ENCODE data around the gene MSANTD1. TPM values are rescaled to one million over a fixed set of nuclear protein-coding genes. Genes with fewer than 3 reads are reported as not detected.

The MSANTD1 gene
- total RNA-seq, 4 donors from 2014 or later, result 0.68 to 1.3 (median 0.80) TPM; not detected in 1

DNA sequence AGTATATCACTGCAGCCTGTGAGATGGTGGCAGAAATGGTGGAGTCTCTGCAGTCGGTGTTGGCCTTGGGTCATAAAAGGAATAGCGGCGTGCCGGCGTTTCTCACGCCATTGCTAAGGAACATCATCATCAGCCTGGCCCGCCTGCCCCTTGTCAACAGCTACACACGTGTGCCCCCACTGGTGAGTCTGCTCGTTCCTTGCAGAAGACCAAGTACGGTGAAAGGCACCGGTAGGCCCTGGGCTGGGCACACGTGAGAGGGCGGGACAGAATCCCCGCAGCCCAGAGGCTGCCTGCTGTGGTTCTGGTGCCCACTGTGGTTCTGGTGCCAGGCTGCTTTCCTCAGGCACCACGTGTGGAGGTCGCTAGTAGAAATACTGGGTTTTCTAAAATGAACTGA, 31.2 kb upstream of the MSANTD1 start:
- Histone ChIP-seq H3K4me1 (no peaks in the 10 kb centered on the region), H3K4me3 (no peak overlapping the region), H3K27me3 (no peaks in the 10 kb centered on the region), H3K36me3 (peaks cover 0 to 79% (median 29%) of the 10 kb centered on the region in 4 donors), H3K9me3 (no peaks in the 10 kb centered on the region), H3K27ac (no peak overlapping the region)
- in situ Hi-C loops (cut with MboI; ENCODE audit: low pct_ligation_motif_present in 1 of 4, low pct_unique_long_range_greater_than_20kb in 1 of 4, low sequenced_read_pairs in 3 of 4) (loop anchor here in 1 of 4 donors (25.0 kb wide), 1 partner anchor 220 kb away; the partner anchor contains the start of gene HGFAC), intact Hi-C loops (cut with DNase I; ENCODE audit: low total_unique reads) (no loop called here)
- DNase-seq, result no peak
- TF ChIP-seq POLR2AphosphoS5 (IDR thresholded peaks at IDR 0.05) (no peak), EP300 (IDR thresholded peaks at IDR 0.05; ENCODE audit: low read depth) (no peak), POLR2A (IDR thresholded peaks at IDR 0.05) (no peak)
- TF ChIP-seq, protein P1, sequence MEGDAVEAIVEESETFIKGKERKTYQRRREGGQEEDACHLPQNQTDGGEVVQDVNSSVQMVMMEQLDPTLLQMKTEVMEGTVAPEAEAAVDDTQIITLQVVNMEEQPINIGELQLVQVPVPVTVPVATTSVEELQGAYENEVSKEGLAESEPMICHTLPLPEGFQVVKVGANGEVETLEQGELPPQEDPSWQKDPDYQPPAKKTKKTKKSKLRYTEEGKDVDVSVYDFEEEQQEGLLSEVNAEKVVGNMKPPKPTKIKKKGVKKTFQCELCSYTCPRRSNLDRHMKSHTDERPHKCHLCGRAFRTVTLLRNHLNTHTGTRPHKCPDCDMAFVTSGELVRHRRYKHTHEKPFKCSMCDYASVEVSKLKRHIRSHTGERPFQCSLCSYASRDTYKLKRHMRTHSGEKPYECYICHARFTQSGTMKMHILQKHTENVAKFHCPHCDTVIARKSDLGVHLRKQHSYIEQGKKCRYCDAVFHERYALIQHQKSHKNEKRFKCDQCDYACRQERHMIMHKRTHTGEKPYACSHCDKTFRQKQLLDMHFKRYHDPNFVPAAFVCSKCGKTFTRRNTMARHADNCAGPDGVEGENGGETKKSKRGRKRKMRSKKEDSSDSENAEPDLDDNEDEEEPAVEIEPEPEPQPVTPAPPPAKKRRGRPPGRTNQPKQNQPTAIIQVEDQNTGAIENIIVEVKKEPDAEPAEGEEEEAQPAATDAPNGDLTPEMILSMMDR (IDR thresholded peaks at IDR 0.05), result no peak
- WGBS, 2 donors (ENCODE audit: low coverage in 1 of 2), result 96% methylated on average over 16 of the region's 16 CpGs; no CpG with 5 or more reads in 1 of the 2 donors

DNA sequence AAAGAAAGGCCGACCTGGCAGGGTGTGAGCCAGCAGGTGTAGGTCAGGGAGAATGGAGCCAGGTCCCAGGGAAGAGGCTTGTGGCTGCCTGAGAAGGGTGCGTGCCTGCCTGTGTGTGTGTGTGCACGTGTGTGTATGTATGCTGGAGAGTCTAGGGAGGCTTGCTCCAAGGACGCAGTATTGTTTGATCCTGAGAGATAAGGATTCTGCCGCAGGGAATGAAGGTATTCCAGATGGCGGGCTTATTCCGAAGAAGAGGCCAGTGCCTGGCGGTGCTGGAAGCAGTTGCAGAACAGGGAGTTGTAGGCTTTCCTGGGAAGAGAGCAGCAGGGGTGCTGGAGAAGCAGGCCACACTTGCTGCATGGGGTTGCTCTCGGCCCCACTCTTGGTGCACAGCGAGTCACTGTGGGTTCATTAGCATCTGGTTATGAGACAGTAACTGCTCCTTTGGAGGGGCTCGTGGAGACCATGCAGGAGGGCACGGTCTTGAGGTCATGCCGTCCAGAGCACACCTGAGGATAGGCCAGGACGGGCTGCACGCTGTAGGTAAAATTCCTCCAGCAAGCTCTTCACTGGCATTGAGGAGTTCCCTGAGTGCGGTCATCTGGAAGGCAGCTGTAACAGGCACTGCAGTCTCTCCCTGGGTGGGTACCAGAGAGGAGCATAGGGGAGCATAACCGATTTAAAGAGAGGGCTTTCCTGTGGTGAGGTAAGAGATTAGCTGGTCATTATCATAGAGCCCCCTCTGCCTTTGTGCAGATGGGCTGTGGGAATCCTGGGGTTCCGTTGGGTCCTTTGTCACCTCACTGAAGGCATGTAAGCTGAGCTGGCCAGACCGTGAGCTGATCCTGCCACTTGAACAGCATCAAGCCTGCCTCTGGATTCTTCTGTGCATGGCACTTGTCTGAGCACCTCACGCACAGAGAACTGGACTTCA, 29.9 kb upstream of the MSANTD1 start:
- no peak for DNase-seq
- H3K27ac ChIP-seq, result no peak overlapping the region
- intact Hi-C loops (cut with DNase I; ENCODE audit: low total_unique reads), result no loop called here
- H3K4me1 ChIP-seq, result no peaks in the 10 kb centered on the region
- WGBS, 2 donors (ENCODE audit: low coverage in 1 of 2), result 94% methylated on average over 20 of the region's 20 CpGs; no CpG with 5 or more reads in 1 of the 2 donors
- no peaks in the 10 kb centered on the region for H3K9me3 ChIP-seq
- H3K4me3 ChIP-seq, result no peak overlapping the region
- TF ChIP-seq POLR2AphosphoS5 (IDR thresholded peaks at IDR 0.05), result no peak
- no peak for TF ChIP-seq POLR2A (IDR thresholded peaks at IDR 0.05)
- TF ChIP-seq, protein P1 (IDR thresholded peaks at IDR 0.05), result no peak
- no peak for TF ChIP-seq EP300 (IDR thresholded peaks at IDR 0.05; ENCODE audit: low read depth)
- in situ Hi-C loops (cut with MboI; ENCODE audit: low pct_ligation_motif_present in 1 of 4, low pct_unique_long_range_greater_than_20kb in 1 of 4, low sequenced_read_pairs in 3 of 4), result loop anchor here in 1 of 4 donors (25.0 kb wide), 1 partner anchor 218 kb away; the partner anchor contains the start of gene HGFAC
- H3K27me3 ChIP-seq, result no peaks in the 10 kb centered on the region
- H3K36me3 ChIP-seq, result peaks cover 0 to 71% (median 25%) of the 10 kb centered on the region in 4 donors

DNA sequence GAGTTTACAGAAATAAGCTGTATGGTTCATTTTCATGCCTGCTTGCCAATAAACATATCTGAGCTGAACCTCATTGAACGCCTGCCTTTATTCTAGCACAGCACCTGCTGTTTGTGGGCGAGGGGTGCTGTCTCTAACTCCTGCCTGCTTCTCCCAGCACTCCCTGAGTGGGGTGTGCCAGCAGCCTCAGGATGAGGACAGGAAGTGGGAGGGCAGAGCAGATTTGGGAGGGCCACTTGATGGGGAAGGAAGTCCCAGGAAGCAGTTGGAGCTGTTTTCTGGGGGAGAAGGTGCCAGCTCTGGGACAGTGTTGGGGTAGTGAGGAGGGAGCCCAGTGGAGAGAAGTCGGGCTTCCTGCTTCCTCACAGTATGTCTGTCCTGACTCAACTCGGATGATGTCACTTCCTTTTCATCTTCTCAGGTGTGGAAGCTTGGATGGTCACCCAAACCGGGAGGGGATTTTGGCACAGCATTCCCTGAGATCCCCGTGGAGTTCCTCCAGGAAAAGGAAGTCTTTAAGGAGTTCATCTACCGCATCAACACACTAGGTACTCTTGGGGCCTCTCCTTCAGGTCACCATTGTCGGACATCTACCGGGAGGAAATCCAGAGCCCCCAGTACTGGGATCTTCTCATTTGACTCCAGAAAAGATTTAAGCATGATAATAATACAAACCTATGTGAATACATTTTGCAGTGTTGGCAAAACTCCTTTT, 29.0 kb upstream of the MSANTD1 start:
- WGBS, 2 donors (ENCODE audit: low coverage in 1 of 2), result 82 to 83% methylated on average over 2 to 9 of the region's 9 CpGs
- in situ Hi-C loops (cut with MboI; ENCODE audit: low pct_ligation_motif_present in 1 of 4, low pct_unique_long_range_greater_than_20kb in 1 of 4, low sequenced_read_pairs in 3 of 4), result loop anchor here in 1 of 4 donors (25.0 kb wide), 1 partner anchor 217 kb away; the partner anchor contains the start of gene HGFAC
- Histone ChIP-seq H3K9me3 (no peaks in the 10 kb centered on the region), H3K36me3 (peaks cover 0 to 73% (median 24%) of the 10 kb centered on the region in 4 donors), H3K4me3 (no peak overlapping the region), H3K4me1 (no peaks in the 10 kb centered on the region), H3K27me3 (no peaks in the 10 kb centered on the region), H3K27ac (no peak overlapping the region)
- intact Hi-C loops (cut with DNase I; ENCODE audit: low total_unique reads), result no loop called here
- TF ChIP-seq EP300 (IDR thresholded peaks at IDR 0.05; ENCODE audit: low read depth), result no peak
- no peak for TF ChIP-seq POLR2AphosphoS5 (IDR thresholded peaks at IDR 0.05)
- TF ChIP-seq POLR2A (IDR thresholded peaks at IDR 0.05), result no peak
- TF ChIP-seq, protein P1 (IDR thresholded peaks at IDR 0.05), result no peak
- no peak for DNase-seq
